H1 (cell line): Measurements from ENCODE around the gene FCN3. TPM values are rescaled to one million over a fixed set of nuclear protein-coding genes. Genes with fewer than 3 reads are reported as not detected.

Experiments
- EP300 ChIP-seq, 2 experiments: IDR thresholded peaks; 1 replicate in 1 of 2; 2 replicates in 1 of 2; pipeline ENCODE4 v1.6.1; 2011 to 2012; ENCODE audit warnings: low read depth in 2 of 2, low read length in 2 of 2, mild to moderate bottlenecking in 2 of 2, borderline replicate concordance in 1 of 2, inconsistent platforms in 1 of 2, moderate library complexity in 1 of 2
- SIN3A ChIP-seq, 2 experiments: IDR thresholded peaks in 1 of 2; conservative IDR thresholded peaks in 1 of 2; 2 replicates each; pipeline ENCODE4 v1.6.1; 2011 to 2012; ENCODE audit warnings: low read length in 2 of 2, improper control_type of control experiment in 1 of 2, low read depth in 1 of 2, mild to moderate bottlenecking in 1 of 2
- TCF12 ChIP-seq: IDR thresholded peaks from 2 replicates; pipeline ENCODE4 v1.6.1; 2011; ENCODE audit warnings: low read depth, mild to moderate bottlenecking, low read length
- polyA plus RNA-seq, 7 experiments: library from polyadenylated mRNA; depleted of rRNA in 3 of 7; stranded (reverse) in 5 of 7; unstranded in 2 of 7; fragments of >200 nt in 5 of 7; fragments of 200-250 nt in 2 of 7; gene quantifications; 1 replicate in 5 of 7; 2 replicates in 1 of 7; 4 replicates in 1 of 7; pipeline versions ENCODE4 v1.2.1 to v1.2.3, GENCODE V29; 2011 to 2013; ENCODE audit warnings: missing spikeins in 2 of 7, mixed read lengths in 2 of 7
- total RNA-seq: library from RNA; stranded (reverse); fragmentation: NEBNext Ultra II Directional; extraction: Animal tissue kit (Norgen Biotek cat#: 25700); gene quantifications from 2 replicates; pipeline ENCODE4 v1.2.1, GENCODE V29; 2021
- TF ChIP-seq, protein P1 (sequence below), 3 experiments: IDR thresholded peaks; 1 replicate in 2 of 3; 2 replicates in 1 of 3; pipeline versions ENCODE4 v1.5.1 to v1.6.1; 2011; ENCODE audit warnings: low read length in 3 of 3, mild to moderate bottlenecking in 3 of 3, inconsistent platforms in 2 of 3, low read depth in 1 of 3, moderate library complexity in 1 of 3; ENCODE audit not compliant: insufficient read depth in 1 of 3; ENCODE audit errors: control extremely low read depth in 1 of 3

Gene FCN3
- total and polyA plus RNA-seq, 2 of the 8 experiments (the other 6 are each of a cell fraction or from before 2014, with no cell fraction given): 0.30 to 0.57 TPM

GRCh38 chr1:27406362-27406680, 31.7 kb upstream of the FCN3 start (continued):
- TF ChIP-seq SIN3A (conservative IDR thresholded peaks at IDR 0.05 in 1 of 2, IDR thresholded peaks at IDR 0.05 in 1 of 2; ENCODE audit: low read depth in 1 of 2, low read length in 2 of 2) (no peak), EP300 (IDR thresholded peaks at IDR 0.05; ENCODE audit: borderline replicate concordance in 1 of 2, low read depth in 2 of 2, low read length in 2 of 2) (no peak), TCF12 (no peak)
- TF ChIP-seq, protein P1, sequence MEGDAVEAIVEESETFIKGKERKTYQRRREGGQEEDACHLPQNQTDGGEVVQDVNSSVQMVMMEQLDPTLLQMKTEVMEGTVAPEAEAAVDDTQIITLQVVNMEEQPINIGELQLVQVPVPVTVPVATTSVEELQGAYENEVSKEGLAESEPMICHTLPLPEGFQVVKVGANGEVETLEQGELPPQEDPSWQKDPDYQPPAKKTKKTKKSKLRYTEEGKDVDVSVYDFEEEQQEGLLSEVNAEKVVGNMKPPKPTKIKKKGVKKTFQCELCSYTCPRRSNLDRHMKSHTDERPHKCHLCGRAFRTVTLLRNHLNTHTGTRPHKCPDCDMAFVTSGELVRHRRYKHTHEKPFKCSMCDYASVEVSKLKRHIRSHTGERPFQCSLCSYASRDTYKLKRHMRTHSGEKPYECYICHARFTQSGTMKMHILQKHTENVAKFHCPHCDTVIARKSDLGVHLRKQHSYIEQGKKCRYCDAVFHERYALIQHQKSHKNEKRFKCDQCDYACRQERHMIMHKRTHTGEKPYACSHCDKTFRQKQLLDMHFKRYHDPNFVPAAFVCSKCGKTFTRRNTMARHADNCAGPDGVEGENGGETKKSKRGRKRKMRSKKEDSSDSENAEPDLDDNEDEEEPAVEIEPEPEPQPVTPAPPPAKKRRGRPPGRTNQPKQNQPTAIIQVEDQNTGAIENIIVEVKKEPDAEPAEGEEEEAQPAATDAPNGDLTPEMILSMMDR (IDR thresholded peaks at IDR 0.05; ENCODE audit: control extremely low read depth in 1 of 3, insufficient read depth in 1 of 3, low read depth in 1 of 3, low read length in 3 of 3): no peak
